IPS-11a (cell line): ENCODE data around the gene SPON1.
A peak's percentile ranks its signal among the peaks of the same experiment; 100 is the strongest.
"Not testable (repeated sequence)": the region's sequence is repeated elsewhere in the genome, so short reads cannot be mapped to it uniquely, and the experiment has no call there.

Experiments
- H3K4me3 ChIP-seq: one replicate; pipeline ENCODE4 v1.5.1; 2013; ENCODE audit warnings: low read depth, low read length, control low read depth

SPON1 gene

DNA sequence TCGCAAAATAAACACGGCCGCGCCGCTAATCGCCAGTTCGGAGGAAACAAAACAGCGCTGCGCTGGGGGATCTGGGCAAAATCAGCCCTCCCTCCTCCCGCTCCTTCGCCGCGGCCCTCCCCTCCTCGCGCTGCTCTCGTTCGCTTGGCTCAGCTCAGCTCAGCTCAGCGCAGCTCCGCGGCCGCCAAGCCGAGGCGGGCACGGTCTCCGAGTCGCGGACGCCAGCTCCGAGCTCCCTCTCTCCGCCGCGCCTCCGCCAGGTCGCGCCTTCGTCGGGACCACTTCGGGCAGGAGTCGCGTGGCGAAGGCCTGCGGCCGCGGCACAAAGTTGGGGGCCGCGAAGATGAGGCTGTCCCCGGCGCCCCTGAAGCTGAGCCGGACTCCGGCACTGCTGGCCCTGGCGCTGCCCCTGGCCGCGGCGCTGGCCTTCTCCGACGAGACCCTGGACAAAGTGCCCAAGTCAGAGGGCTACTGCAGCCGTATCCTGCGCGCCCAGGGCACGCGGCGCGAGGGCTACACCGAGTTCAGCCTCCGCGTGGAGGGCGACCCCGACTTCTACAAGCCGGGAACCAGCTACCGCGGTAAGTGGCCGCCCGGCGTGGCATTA, at the start of gene SPON1:
Gene SPON1, plus strand, starts transcription at position 162 of the 607 bp plus-strand sequence. Its CDS starts 182 bp downstream, at position 344.
- peak within 1 kb of the TSS; percentile 39 for H3K4me3 ChIP-seq

DNA sequence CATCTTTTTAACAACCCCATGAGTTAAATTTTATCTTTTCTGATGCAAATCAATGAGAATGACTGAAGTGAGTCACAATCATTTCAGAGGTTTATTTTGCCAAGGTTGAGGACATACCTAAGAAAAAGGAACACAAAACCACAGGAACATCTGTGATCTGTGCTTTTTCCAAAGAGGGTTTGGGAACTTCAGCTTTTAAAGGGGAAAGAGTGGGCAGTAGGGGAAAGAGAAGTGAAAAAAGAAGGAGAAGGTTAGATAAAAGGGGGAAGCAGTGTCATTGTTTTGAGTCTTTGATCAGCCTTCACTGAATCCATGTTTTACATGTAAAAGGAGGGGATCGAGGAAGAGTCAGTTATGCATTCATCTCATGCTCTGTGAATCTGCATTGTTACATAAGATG, 45.3 kb upstream of the SPON1 start:
- no peak overlapping the region for H3K4me3 ChIP-seq

DNA sequence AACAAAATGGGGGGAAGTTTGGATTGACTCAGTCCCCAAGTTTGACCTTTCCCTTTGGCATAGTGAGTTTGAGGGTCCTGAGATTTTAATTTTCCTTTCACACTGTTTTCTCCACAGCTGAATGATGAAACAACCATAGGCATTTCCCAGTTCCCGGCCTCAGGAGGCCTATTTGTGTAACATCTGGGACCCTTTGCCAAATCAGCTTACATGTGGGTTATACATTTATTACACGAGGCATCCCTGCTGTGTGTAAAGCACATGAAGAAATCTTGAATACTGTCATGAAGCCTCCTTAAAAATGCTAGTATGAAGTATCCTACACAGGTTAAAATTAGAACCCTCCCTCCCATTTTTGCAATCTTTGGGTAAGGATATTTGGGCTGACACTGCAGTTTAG, 44.6 kb upstream of the SPON1 start:
- H3K4me3 ChIP-seq: no peak overlapping the region

DNA sequence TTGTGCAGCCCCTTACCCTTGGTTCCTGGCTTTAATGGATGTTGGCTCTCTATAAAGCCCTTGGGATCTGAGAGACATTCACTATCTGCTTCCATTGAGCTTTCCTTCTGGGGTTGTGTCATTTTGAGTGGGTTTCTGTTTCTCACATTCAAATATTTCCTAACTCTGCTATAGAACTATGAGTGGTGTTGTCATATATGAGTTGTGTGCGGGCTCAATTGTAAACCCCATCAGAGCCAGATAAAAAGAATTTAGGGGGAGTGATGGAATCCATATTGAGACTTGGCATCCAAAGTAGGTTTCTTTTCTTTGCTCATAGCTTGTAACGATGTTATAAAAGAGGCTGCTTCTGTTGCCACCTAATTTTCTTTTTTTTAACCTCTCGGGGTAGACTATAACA, 41.8 kb upstream of the SPON1 start:
- no peak overlapping the region for H3K4me3 ChIP-seq

DNA sequence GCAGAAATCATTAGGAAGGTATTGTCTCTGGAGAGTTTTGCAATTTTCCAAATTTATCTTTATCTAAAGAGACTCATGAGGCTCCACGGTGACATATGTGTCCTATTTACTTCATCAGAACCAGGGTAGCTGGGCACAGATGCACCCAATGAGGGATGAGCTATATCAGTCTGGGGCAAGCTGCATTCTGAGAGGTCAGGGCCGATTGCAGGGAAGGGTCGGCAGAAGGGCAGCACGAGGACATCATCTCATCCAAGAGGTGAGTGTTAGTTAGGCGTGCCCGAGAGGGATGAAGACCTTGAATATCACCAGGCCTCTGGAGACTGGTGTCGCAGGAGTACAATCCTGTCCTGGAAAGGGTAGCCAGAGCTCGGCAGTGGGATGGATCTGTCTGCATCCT, 41.0 kb upstream of the SPON1 start:
- no peak overlapping the region for H3K4me3 ChIP-seq

DNA sequence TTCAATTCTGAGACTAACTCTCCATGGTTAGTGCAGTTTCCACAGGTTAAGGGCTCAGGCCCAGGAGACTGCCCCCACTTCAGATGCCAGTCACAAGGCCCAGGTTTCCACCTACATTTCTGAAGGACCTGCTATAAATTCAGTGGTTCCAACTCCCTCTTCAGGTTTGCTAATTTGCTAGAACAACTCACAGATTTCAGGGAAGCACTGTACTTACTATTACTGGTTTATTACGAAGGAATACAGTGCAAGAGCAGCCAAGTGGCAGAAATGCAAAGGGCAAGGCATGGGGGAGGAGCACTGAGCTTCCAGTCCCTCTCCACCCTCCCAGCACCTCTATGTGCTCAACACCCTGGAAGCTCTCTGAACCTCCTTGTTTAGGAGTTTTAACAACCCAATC, 39.3 kb upstream of the SPON1 start:
- no peak overlapping the region for H3K4me3 ChIP-seq

DNA sequence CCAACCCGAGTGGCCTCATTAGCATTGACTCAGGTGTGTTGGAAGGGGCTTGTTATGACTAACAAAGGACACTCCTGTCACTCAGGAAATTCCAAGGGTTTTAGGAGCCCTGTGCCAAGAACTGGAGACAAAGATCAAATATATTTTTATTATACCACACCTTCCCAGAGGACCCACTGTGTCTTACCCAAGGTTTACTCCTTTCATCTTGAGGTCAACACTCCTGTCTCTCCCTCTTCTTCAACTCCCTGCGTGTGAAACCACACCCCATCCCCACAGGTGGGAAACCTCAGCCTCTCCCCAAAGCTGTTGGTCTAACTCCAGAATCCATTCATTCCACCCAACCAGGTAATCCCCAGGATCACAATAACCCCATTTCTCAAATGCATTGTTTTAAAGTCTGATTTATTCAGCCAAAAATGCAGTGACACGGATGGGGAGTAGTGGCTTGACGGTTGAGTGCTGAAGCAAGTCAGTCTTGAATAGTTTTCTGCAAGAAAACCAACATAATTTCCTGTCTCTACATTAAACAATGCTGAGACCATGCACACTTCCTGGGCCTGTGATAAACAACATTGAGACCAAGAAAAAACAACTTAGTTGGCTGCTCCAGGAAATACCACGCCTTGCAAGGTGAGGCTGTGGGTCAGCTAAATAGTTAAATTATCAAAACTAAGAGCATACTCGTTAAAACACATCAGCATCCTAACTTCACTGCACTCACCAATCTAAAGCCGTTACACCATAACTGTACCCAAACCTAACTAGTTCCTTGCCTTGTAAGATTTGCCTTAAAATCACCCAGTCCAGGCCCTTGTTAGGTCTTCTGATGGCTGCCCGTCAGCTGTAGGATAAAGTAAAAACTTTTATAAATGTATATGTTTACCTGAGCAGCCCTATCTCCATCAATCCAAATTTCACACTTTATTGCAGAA, 38.5 kb upstream of the SPON1 start:
- no peak overlapping the region for H3K4me3 ChIP-seq

DNA sequence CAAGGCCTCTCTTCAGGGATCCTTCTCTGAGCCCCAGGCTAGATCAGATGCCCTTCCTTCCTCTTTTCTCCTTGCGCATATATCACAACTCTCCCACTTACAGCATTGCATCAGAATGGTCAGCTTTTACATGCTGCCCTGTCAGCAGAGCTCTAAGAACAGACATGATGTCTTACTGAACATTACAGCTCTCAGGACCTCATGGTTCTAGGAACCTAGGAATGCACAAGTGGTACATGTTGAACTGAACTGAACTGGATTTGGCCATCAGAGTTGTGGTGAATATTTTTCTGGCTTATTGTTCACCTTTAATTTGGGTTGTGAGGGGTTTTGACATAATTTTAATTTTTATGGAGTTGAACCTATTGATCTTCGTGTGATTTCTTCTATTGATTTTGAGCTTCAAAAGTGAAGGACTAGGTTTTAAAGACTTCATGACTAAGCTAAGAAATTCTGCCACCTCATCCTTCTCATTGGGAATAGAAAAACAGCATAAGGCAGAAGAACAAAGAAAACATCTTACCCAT, 37.7 kb upstream of the SPON1 start:
- no peak overlapping the region for H3K4me3 ChIP-seq

DNA sequence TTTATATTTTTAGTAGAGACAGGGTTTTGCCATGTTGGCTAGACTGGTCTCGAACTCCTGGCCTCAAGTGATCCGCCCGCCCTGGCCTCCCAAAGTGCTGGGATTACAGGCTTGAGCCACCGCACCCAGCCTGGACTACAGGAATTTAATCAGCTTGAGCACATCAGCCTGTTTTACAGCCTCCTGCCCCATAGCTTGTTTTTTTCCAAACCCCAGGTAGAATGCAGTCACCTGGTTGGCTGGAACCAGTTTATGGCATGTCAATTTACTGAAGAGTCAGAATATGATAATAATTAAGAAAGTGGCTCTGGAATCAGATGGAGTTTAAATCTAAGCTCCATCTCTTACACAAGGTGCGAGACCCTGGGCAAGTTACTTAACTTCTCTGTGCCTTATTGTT, 36.2 kb upstream of the SPON1 start:
- H3K4me3 ChIP-seq: not testable (repeated sequence)

DNA sequence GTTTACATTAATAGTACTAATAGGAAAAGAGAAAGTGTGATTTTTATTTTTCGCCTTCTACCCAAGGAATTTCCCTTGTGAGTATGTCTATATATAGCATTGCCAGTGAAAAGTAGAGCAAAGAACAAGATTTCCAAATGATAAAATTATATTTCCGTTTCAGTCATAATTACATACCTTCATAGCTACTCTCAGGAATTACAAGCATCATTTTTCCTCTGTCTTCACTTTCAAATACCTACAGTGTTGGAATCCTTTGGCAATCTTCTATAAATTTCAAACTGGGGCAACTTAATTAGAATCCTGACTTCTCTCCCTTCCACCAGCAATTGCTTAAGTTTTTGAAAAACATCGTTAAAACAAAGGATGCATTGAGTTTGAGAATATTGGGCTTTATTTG, 35.5 kb upstream of the SPON1 start:
- no peak overlapping the region for H3K4me3 ChIP-seq

DNA sequence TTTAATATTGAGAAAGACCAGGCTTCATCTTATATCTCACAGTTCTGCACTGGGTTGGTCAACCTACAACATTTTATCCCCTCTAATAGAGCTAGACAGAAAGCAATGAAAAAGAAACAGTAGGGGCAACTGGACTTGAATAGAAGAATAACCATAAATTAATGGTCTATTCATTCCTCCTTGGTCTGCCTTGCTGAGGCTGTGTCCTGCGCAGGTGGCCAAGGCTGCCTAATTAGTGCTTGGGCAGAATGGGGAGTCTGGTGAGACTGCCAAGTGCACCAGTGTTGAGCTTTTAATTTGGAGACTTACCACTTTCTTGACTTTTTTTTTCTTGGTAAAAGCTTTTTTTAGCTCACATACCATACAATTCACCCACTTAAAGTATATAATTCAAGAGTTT, 35.0 kb upstream of the SPON1 start:
- no peak overlapping the region for H3K4me3 ChIP-seq

DNA sequence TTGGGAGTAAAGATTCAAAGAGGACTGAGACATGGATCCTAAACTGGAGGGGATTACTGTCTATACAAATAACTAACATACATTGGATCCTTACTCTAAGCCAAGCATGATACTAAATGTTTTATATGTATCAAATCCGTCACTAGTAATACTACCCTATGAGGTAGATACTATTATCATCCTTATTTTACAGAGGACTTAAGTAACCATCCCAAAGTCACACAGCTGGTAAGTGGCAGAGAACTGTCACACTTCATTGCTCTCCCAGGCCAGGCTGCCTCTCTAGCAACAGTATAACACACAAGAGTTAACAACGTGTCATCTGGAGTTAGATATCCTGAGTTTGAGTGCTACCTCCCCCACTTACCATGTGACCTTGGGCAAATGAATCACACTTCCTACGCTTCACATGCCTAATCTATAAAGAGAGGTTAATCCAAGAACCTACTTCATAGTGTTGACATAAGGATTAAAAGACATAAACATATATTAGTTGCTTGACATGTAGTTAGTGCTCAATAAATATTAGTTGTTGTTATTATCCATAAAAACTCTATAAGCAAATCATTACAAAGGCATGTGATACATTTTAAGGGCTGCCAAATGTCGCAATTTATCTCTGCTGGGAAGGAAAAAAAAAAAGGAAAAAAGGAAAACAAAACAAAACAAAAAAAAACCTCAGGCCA, 33.8 kb upstream of the SPON1 start:
- no peak overlapping the region for H3K4me3 ChIP-seq

DNA sequence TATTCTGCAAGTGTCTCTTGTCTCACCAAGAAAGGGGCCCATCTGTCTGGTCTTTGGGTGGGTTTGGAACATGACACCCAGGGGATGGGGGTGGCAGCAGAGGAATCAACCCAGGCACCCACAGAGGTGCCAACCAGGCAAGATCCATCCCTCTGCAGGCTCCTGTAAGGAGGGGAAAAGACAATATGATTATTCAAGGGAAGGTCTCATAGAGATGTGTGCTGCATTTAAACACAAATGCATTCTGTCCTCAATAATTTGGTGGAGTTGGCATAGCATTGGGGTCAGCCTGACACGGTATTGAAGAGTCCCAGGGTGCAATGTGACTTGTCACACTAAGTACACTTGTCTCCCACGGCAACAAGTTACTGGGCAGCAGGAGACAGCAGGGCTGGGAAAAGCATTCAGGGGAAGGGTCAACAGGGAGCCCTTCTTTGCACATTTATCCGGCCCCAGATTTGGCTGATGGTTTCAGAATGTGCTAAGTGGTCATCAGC, 33.1 kb upstream of the SPON1 start:
- H3K4me3 ChIP-seq: no peak overlapping the region

DNA sequence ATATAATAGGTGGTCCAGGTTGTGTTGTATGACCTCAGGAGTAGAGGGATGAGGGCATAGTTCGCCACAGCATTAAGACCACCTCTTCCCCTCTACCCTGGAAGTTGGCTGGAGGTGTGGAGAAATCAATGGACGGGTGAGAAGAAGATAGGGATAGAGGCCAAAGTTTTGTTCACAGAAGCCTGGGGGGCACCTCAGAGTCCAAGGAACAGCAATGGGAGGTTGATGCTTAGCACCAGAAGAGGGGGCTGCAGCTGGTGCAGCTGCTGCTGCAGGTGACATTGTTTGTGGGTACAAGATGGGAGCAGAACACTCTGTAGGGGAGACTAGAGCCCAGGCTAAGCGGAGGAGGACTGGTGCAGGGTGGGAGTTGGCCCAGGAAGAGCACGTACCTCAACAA, 31.2 kb upstream of the SPON1 start:
- no peak overlapping the region for H3K4me3 ChIP-seq

DNA sequence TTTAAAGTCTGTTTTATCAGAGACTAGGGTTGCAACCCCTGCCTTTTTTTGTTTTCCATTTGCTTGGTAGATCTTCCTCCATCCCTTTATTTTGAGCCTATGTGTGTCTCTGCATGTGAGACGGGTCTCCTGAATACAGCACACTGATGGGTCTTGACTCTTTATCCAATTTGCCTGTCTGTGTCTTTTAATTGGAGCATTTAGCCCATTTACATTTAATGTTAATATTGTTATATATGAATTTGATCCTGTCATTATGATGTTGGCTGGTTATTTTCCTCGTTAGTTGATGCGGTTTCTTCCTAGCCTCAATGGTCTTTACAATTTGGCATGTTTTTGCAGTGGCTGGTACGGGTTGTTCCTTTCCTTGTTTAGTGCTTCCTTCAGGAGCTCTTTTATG, 25.4 kb upstream of the SPON1 start:
- H3K4me3 ChIP-seq: not testable (repeated sequence)

DNA sequence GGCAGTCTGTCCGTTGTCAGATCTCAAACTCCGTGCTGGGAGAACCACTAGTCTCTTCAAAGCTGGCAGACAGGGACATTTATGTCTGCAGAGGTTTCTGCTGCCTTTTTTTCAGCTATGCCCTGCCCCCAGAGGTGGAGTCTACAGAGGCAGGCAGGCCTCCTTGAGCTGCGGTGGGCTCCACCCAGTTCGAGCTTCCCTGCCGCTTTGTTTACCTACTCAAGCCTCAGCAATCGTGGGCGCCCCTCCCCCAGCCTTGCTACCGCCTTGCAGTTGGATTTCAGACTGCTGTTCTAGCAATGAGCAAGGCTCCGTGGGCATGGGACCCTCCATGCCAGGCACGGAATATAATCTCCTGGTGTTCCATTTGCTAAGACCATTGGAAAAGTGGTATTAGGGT, 23.7 kb upstream of the SPON1 start:
- not testable (repeated sequence) for H3K4me3 ChIP-seq

DNA sequence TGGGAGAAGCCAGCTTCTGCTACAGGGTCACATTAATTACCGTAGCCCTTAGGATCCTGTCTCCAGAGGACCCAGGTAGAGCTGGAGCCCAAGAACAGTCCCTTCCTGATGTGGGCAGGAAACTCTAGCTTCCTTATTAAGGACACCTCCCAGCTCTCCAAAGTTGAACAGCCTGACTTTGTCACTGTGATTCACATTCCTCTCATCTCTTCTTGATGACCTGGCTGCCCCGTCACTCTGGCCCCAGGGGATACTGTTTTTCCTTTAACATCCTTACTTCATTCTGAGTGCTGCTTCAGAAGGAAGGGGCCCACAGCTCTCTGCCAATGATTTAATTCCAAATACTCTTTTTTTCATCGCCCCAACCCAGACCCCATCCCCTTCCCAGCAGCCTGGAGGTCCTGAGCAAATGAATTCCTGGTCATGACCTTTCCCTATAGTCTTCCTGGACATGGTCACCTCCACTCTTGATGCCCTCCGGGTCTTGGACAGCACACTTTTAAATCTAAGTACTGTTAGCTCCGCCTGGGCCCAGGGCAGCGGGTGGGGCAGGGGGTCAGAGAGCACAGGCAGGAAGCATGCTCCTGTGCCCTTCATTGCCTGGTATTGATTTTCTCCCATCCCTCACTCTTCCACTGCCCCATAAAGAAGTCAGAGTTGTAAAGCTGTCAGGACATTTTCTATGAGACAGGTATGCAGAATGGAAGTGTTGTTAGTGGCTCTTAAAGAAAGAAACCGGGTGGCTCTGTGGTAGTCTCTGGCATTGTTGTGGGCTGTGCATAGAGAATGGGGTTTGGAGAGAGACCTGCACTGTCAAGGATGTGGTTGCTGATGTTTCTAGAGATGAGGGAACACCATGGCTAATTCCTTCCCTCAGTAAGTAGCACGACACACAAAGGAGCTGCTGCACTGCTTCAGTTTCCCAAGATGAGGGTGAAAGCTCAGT, 22.3 kb upstream of the SPON1 start:
- H3K4me3 ChIP-seq: no peak overlapping the region

DNA sequence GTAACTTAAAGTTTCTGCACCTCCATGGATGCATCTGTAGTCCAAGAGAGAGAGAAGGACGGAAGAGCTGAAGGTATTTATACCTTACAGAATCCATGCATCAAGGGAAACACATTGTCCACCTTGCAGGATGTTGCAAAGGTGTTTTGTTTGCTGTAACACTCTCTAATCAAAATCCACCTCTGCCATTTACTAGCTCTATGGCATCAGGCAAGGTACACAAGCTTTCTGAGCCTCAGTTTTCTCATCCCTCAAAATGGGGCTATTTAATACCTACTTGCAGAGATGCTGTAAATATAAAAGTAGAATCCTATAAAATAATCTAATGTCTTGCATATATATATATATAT, 21.6 kb upstream of the SPON1 start:
- H3K4me3 ChIP-seq: no peak overlapping the region

DNA sequence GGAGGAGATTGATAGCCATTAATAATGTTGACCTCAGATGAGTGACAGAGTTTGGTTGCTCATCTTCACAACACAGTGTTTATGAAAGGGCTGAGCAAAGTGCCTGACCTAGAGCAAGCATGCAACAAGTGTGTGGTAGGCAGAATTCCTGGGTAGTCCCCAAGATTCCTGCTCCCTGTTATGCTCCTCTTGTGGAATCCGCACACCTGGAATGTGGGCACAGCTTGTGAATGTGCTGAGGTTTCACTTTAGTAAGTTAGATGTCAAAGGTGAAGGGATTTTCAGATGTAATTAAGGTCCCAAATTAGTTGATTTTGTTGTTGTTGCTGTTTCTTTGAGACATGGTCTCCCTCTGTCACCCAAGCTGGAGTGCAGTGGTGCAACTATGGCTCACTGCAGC, 20.7 kb upstream of the SPON1 start:
- H3K4me3 ChIP-seq: no peak overlapping the region

DNA sequence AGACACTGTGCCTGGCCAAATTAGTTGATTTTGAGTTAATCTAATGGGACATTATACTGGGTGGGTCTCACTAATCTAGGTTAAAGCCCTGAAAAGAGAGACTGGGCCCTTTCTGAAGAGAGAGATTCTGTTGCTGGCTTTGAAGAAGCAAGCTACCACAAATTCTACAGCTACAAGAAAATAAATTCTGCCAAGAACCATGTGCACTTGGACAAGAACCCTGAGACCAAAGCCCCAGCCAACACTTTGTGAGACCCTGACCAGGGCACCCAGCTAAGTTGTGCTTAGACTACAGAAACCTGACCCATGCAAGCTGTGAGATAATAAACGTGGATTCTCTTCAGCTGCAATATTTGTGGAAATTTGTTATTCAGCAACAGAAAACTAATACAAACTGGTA, 20.1 kb upstream of the SPON1 start:
- no peak overlapping the region for H3K4me3 ChIP-seq
